ENCODE data around the gene FILIP1.
A peak's percentile ranks its signal among the peaks of the same experiment; 100 is the strongest.

FILIP1 gene

DNA sequence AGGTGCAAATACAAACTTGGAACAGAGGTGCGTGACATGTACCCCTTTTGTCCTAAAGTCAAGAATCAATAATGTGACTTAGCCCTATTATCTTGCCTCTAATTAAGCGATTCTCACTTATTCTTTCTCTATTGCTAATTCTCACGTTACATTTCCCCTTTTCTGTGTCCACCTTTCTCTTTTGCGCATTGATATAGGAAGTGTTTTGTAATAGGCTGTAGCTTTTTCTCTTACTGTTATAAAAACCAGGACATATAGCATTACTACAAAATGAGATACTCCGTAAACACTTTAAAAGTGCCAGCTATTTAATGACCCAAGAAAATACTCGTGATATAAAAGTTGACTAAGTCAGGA is 208.3 kb downstream of the FILIP1 start:
- DNase-seq = no peak

DNA sequence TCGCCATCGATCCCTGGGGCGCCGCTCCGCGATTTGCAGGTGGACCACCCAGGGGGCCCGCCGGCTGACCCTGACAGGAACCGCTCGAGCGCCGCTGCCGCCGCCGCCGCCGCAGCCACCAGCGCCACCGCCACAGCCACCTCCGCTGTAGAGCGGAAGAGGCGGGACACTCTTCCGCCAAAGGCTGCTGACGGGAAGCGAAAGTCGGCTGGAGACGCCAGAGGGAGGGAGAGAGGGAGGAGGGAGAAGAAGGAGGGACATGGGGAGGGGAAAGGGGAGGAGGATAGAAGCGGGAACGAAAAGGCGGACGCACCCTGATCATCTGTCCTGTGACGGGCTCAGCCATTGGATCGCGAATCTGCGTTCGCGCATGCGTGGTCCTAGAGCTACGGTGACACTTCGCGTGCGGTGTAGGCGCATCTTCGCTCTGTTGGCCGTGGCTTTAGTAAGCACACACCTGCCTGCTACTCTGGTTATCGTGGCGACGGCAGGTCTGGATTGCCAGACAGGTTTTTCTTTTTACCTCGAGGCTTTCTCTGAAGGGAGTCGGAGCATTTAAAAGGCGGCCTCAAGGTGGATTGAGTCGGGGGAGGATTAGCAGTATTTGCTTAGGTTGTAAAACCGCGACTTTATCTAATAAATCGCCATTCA is 208.8 kb downstream of the FILIP1 start, which contains the start of gene TMEM30A:
TSS of gene TMEM30A (minus strand) at position 161 of the 651 bp plus-strand sequence. CDS start at position 7, 154 bp downstream.
- peak; percentile 97 for DNase-seq

DNA sequence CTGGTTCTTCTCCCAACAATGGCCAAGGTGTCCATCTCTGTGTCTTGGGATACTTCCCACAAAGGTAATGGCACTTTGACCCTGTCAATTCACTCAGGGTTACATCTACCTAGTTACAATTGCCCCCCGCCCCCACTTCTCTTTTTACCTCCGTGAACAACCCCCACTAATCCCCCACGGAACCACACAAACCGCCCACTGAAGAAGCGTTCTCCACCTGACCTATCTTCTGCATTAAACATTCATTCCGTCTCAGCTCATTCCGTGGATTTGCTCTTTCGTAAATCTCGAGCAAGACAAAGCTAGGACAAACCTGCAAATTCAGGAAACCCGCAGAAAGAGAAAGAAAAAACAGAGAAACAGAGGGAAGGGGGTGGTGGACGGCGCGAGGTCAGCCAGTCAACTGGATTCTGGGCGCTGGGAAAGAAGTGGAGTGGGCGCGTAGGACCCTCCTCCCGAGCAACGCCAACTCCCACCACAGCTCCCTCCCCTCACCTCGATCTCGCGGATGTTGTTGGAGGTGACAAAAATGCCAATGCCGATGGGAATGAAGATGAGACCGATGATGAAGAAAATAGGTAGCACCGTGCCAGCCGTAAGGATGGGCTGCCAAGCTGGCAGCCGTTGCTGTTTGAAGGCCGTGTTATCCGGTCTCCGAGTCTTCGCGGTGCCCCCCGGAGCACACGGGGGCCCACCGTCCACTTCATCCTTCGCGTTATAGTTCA is 209.5 kb downstream of the FILIP1 start:
- DNase-seq = no peak

DNA sequence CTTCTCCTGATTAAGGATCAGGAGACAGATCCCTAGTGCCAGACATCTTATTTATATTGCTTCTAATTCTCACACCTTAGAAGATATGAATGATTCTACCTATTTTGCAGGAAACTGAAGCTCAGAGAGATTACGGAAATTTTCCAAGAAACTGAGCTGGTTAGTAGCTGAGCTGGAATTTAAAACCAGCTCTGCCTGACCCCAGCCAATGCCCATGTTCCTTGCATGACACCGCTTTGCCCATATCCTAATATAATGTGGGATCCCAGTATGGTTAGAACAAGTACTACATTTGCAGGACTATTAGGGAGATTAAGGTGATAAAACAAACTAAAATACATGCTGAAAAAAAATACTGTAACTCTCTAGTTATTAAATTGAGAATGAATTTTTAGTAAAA is 210.9 kb downstream of the FILIP1 start:
- no peak for DNase-seq

DNA sequence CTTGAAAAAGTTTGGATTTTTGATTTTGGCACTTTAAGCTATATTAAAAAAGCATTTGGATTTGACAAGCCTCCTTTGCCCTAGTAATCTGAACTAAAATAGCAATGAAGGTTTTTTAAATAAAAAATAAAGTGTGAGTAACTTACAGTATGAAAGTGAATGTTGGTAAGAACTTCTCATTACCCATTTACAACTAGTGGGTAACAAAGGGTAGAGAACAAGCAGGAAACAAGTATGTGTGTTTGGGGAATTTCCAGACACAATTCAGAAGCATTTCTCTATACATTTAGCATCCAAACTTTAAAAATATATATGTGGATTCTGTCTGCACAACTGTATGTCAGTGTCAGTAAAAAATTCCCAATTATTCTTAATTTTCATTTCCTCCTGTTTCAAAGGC is 211.9 kb downstream of the FILIP1 start:
- DNase-seq = no peak

DNA sequence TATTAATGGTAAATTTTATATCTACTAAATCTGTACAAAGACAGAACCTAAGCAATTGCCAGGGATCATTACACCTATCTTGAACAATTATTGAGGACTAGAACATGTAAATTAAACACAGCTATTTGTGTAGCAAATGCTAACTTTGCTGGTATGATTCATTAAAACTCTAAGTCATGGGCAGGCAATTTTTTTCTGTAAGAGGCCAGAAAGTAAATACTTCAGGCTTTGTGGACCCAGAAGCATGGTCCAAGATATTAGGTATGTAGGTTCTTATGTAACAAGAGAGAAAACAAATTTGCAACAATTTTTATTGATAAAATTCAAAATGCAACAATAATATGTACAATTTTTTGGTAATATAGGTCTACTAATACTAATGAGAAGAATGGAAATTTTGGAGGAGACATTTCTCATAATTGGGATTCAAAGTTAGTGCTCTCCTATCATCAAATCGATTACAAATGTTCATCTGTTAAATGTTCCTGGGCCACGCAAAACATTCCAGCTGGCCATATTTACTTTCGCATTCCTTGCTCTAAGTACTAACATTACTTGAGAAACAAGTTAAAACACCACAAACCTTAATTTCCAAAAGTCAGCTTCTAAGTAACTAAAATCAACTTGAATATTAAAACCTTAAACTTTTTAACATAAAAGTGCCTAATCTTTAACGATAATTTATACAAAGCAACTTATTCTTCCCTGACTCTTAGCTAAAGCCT is 213.3 kb downstream of the FILIP1 start:
- DNase-seq = no peak

DNA sequence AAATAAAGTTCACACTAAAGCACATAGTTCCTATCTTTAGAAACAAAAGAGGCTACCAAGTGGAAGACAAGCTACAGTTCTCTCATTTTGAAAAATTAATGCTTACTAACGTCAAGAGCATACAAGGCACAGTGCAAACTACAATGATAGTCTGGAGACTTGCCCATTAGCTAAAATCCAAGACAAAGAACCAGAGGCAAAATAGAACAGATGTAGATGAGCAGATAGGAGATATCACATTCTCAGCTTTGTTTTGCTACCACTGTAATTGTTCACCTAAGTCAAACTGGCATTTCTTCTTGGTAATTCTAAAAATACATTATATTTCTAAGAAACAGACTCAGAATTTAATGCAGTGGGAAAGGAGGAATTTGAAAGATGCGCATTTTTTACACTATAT is 214.2 kb downstream of the FILIP1 start:
- DNase-seq = no peak

DNA sequence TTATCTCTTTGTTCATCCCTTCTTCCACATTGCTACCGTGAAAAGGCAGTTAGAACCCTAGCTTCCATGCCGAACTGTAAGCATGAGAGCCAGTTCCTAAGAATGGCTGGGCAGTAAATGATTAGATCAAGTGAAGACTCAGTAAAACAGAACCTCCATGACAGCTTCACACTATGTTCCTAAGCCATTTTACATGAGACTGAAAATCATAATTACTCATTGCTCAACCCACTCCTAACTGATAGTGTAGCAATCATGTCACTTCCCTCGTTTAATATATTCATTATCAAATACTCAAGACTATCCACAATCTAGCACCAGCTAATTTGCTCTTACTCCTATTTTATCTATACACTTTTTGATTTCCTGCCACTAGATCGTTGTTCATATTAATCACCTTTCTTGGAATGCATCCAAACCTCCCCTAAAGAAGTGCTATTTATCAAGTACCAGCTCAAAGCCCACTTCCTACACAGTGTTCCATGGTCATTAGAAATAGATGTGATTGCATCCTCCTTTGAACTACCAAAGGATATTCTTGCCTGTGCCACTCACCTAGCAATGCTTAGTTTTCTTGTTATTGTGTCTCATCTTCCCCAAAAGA is 215.0 kb downstream of the FILIP1 start:
- DNase-seq = no peak

DNA sequence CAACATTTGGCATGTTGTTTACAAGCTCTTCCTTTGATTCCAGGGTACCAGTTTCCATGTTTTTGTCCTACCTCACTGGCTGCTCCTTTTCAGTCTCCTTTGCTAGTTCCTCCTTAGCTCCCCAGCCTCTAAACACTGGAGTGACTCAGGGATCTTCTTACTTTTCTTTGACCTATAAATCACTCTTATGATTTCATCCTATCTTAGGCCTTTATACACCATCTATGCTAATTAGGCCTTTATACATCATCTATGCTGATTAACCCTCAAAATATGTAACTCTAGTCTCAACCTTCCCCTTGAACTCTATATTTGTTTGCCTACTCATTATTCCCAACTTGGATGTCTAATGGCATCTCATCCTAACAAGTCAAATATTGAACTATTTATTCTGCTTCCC is 218.5 kb downstream of the FILIP1 start:
- peak; percentile 61 for DNase-seq

DNA sequence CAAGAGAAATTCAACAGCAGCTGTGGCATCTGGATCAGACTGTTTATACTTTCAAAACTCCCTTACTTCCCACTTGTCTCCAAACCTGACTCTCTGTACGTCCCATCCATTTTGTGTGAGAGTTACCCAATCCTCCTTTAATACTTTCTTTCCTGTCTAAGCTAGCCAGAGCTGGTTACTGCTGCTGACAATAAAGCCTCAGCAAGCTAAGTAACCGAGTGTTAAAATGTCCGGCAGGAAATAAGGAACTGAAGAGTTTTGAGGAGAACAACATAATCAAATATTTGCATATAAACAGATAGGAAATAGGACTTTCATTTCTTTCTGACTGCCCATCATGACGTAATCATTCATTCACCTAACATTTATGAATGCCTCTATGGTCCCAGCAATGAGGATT is 220.6 kb downstream of the FILIP1 start:
- no peak for DNase-seq

DNA sequence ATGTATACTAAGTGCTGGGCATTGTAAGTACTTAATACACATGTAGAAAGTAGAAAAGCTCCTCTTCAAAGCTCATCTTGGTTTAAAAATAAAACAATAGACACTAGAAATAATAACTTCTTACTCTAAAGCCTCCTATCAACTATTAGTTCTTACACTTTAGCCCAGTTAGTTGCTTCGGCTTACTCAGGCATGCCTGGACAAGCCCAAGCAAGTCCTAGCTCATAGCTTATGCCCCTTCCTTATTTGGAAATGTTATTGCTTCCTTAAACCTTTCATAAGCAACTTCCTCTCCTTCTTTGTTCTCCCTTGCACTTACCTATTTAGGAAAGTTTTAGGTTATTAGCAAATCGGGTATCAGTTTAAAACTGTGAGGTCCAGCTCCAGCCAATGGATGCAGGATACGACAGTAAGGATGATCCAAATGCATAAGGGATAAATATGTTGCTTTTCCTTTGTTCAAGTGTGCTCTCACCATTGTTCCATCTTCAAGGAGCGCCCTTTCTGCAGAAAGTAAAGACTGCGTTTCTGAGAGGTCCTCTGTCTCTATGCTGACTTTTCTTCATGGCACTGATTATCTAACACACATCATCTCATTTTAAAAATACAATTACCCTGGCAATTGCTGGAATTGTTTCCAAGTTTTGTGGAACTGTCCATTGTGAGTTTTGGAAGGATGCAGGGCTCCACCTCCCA is 221.3 kb downstream of the FILIP1 start:
- DNase-seq = no peak

DNA sequence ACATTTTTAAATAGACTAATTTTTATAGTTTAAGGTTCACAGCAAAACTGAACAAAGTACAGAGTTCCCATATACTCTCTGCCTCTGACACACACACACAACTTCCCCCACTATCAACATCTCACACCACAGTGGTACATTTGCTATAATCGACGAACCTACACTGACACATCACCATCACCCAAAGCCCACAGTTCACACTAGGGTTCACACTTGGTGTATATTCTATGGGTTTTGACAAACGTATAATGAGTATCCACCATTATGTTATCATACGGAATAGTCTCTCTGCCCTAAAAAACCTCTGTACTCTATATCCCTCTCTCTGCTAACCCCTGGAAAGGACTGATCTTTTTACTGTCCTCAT is 224.6 kb downstream of the FILIP1 start:
- no peak for DNase-seq

DNA sequence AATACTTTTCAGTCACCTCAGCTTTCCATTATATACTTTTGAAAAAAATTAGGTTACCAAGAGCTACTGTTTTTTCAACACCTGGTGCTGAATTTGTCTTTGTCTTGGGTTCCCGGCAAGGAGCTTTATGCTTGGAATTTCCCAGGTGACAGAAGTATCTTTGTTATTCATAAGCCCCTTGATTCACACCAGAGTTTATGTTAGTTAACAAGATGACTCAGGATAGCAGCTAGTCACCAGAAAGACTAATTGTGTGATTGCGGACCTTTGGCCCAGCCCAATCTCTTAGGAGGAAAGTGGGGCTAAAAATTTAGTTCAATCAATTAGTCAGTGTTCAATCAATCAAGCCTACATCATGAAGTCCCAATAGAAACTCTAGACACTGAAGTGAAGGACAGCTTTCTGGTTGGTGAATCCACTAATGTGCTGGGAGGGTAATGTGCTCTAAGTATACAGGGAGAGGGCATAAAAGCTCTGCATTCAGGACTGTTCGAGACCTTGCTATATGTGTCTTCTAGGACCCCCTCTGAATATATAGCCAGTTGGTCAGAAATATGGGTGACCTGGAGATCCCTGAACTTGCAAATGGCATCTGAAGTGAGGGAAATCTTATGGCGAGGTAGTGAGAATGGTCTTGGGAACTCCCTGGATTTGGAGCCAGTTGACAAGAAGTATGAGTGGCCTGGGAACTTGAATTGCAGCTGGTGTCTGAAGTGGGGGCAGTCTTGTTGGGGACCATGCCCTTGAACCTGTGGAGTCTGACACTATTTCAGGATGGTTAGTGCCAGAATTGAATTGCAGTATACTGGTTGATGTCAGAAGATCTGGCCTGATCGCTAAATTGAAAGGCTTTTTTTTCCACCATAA is 225.2 kb downstream of the FILIP1 start:
- no peak for DNase-seq

DNA sequence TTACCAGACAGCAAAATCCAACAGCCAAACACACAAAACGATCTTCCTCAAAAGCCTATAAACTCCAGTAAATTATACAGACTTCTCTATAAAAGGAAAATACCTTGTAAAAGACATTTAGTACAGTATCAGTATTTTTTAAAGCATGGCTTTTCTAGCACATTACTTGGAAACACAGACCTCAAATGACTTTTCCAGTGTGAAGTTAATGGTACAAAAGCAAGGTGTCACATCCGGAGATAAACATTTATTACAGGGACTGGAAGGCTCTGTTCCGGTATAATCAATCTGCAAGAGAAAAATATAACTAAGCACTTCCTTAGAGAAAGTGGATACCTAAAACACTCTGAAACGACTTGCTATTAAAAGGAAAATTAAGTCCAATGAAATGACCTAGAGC is 226.1 kb downstream of the FILIP1 start:
- DNase-seq = no peak

DNA sequence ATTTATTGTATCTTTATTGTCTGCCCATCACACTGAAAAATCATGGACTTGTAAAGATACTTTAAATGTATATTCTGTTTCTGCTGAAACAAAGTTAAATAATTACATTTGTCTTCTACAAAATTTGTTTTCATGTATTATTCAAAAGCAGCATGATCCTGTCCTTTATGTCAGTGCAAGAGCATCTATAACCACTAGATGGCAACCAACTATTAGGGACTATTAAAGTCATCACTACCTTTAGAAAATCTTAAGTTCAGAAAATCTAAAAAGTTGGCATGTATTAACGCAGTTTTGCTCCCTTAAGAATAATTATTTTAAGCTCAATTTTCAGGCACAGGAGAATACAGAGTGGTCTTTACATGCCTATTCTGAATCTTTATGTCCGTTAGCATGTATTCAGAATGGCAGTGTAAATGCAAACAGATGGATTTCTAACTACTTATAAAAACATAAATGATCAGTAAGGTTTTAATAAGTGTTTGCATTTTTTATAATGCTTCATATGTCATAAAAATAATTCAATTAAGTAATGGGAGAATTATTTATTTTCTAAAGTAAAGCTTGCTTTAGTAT is 226.8 kb downstream of the FILIP1 start:
- DNase-seq = peak; percentile 50

DNA sequence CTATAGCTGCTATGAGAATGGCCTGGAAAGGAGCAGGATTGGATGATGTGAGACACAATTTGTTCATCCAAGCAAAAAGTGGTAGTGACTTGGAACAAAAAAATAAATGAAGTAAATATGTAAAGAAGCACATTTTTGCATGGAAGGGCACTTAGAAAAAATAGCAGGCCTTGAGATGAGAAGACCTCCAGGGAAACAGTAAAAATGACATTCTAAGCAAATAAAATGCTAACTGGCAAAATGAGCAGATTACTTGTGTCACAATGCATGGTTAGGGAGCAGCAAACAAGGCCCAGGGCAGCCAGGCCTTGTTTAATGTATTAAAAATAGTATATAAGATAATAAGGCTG is 230.2 kb downstream of the FILIP1 start:
- no peak for DNase-seq

DNA sequence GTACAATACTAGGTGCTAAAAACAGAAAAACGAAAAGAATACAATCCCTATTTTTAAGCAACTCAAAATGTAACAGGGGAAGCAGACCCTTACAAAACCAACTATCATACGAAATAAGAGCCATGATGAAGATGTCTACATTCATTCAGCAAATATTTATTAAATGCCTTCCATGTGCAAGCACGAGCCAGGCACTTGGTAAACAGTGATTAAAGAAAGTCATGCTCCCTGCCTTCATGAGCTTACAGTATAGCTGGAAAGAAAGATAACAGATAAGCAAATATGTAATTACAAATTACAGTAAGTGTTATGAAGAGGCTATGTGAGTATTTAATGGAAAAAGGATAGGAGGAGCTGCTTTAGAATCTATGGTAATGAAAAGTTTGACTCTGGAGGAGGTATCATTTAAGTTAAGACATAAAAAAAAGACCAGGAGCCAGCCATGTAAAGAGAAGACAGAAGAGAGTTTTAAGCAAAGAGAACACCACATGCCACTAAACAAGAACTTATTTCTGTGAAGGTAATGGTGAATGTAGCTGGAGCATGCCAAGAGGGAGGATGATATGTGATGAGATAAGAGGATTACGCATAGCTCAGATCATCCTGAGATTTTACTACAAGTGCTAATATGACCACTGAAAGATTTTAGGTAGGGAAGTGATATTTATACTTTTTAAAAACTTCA is 230.7 kb downstream of the FILIP1 start:
- no peak for DNase-seq

DNA sequence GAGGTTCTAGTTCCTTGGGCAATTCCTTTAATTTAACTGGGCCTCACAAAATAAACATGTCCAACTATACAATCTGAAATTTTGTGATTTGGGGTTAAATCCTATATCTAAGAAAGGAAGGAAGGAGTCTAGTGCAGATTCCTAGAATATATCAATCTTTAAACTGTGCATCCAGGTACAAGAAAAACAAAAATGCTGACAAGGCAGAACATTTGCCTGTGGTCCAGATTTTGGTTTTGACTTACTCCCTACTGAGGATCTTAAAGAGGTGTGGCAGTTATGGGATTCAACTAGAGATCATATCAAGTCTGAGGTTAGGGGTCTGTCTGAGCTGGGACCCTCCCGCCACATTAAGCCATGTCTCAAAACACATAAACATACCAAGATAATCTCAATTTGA is 232.3 kb downstream of the FILIP1 start:
- DNase-seq = no peak

DNA sequence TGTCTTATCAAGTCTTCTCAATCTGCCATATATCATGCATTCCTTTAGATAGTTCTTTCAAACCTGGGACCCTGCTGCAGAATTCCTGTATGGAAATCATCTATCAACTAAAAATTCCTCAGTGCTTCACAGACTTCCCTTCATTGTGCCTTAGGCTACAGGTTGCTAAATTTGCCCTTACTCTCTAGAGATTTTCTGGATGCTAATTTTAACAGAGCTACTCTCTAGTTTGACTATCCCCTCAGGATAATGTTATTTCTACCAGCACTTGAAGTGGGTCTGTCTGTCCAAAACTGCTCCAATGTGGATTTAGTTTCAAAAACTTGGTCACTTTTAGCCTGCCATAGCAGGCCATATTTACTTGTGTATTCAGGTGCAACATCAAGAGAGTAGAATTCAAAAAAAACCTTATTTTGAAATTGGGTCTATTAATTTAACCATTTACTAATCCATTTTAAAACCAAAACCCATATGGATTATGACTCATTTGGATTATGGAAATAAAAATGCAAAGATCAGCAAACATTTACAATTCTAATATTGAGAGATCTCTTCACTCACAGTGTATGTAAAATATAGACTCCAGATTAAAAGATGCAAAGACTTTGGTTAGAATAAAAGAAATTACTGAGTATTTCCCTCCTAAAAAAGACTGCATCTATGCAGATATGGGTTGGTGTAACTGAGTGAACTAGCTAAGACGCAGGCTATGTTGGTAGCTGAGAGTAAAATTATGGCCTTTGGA is 236.1 kb downstream of the FILIP1 start:
- DNase-seq = no peak

DNA sequence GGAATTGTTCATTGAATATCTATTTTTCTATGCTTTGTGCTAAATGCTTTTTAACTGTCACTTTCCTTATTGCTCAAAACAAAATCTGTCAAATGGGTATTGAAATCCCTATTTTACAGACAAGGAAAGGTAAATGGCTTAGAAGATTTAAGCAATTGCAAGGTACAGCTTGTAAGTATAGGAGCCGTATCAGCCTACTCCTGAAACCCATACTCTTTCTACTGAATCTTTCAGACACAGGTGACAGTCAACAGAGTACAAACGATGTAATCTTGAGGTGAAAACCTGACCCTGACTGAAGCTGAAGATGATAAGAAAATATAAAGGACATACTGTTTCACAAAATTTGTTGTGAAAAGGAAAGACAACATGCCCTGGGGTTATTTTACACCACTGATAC is 243.0 kb downstream of the FILIP1 start:
- no peak for DNase-seq

DNA sequence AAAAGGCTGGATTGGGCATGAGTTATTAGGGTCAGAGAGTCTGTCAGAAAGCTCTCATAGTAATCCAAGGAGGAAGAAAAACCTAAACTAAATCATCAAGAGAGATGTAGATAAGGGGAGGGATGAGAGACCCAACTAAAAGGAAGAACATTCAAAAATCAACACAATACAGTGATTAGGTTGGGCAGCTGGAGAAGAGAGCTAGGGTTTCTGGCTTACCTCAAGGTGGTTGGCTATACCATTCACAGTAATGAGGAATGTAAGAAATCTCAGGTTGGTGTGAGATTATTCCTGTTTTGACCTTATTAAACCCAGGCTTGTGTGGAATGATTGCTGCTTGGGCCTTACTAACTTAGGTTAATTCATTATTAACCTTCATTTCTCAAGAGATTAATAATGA is 243.8 kb downstream of the FILIP1 start:
- DNase-seq = no peak
